ENCODE data around the gene INTS1. TPM values are rescaled to one million over a fixed set of nuclear protein-coding genes. Genes with fewer than 3 reads are reported as not detected.

Gene INTS1
- total RNA-seq, 4 donors from 2014 or later: 50.3 to 134 (median 71.4) TPM

GRCh38 chr7:1457059-1457948 lies 46.9 kb downstream of the INTS1 start:
- peaks cover 36 to 83% (median 72%) of the 10 kb centered on the region in 4 donors for H3K4me1 ChIP-seq
- TF ChIP-seq POLR2AphosphoS5 (IDR thresholded peaks at IDR 0.05) (no peak), EP300 (IDR thresholded peaks at IDR 0.05; ENCODE audit: low read depth) (no peak), POLR2A (IDR thresholded peaks at IDR 0.05) (no peak), CTCF (IDR thresholded peaks at IDR 0.05) (no peak)
- DNase-seq: no peak
- WGBS, 2 donors (ENCODE audit: low coverage in 1 of 2): 23 to 39% methylated on average over 4 to 8 of the region's 18 CpGs
- no peaks in the 10 kb centered on the region for H3K9me3 ChIP-seq
- in situ Hi-C loops (cut with MboI; ENCODE audit: low pct_ligation_motif_present in 1 of 4, low pct_unique_long_range_greater_than_20kb in 1 of 4, low sequenced_read_pairs in 3 of 4): no loop called here
- H3K36me3 ChIP-seq: no peaks in the 10 kb centered on the region
- peak overlapping the region; percentile 87 to 94 (median 92) for H3K27ac ChIP-seq
- intact Hi-C loops (cut with DNase I; ENCODE audit: low total_unique reads): no loop called here
- H3K4me3 ChIP-seq: peak overlapping the region in 3 of 4 donors; percentile 61 to 86 (median 74)
- no peaks in the 10 kb centered on the region for H3K27me3 ChIP-seq

DNA sequence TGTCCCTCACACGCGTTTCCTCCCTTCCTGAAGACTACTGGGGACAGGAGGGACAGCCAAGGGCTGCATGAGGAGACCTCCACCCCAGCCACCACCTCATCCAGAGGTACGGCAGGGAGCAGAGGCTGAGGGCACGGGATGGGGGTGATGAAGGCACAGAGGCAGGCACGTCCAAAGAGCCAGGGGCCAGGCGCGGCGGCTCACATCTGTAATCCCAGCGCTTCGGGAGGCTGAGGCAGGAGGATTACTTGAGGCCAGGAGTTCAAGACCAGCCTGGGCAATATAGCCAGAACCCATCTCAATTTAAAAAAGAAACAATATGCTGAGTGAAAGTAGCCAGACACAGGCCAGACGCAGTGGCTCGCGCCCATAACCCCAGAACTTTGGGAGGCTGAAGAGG lies 48.2 kb downstream of the INTS1 start:
- Histone ChIP-seq H3K9me3 (no peaks in the 10 kb centered on the region), H3K27ac (peak overlapping the region; percentile 83 to 94 (median 90)), H3K36me3 (no peaks in the 10 kb centered on the region), H3K27me3 (no peaks in the 10 kb centered on the region), H3K4me3 (peak overlapping the region in 1 of 4 donors; percentile 33), H3K4me1 (peaks cover 27 to 74% (median 58%) of the 10 kb centered on the region in 4 donors)
- no peak for TF ChIP-seq POLR2A (IDR thresholded peaks at IDR 0.05)
- no peak for TF ChIP-seq CTCF (IDR thresholded peaks at IDR 0.05)
- TF ChIP-seq POLR2AphosphoS5 (IDR thresholded peaks at IDR 0.05): no peak
- TF ChIP-seq EP300 (IDR thresholded peaks at IDR 0.05; ENCODE audit: low read depth): no peak
- 69 to 91% methylated on average over 10 to 13 of the region's 13 CpGs for WGBS, 2 donors (ENCODE audit: low coverage in 1 of 2)
- in situ Hi-C loops (cut with MboI; ENCODE audit: low pct_ligation_motif_present in 1 of 4, low pct_unique_long_range_greater_than_20kb in 1 of 4, low sequenced_read_pairs in 3 of 4): no loop called here
- no peak for DNase-seq
- intact Hi-C loops (cut with DNase I; ENCODE audit: low total_unique reads): no loop called here

DNA sequence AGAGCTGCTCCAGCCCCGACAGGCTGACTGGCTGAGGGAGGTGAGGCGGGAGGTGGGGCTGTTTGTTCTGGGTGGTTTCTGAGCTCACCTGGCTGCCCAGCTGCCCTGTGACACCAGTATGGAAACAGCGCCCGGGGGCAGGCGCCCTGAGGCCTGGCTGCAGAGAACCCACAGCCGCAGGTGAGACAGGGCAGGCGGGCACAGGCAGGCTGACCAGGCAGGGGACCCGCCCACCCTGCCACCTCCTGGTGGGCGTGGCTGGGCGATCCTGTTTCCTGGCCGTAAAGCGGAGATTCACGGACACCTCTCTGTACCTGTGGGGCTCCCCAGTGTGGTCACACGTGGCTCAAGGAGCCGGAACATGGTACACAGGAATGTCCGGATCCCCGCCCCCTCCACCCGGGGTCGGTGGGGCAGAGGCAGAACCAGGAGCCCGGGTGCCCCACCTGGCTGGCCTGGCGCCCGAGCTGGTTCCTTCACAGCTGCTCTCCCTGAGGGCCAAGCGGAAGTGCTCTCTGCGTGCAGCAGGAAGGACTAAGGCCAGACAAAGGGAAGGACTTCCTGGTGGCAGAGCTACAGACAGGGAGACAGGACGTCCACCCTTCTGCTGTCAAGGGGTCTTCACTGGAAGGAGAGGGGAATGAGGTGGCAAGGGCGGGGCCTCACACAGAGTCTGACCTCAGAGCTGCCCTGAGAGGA lies 48.8 kb downstream of the INTS1 start:
- Histone ChIP-seq H3K36me3 (no peaks in the 10 kb centered on the region), H3K4me1 (peaks cover 21 to 71% (median 53%) of the 10 kb centered on the region in 4 donors), H3K4me3 (peak overlapping the region in 1 of 4 donors; percentile 33), H3K27me3 (no peaks in the 10 kb centered on the region), H3K9me3 (no peaks in the 10 kb centered on the region), H3K27ac (peak overlapping the region; percentile 83 to 94 (median 90))
- intact Hi-C loops (cut with DNase I; ENCODE audit: low total_unique reads): no loop called here
- TF ChIP-seq EP300 (IDR thresholded peaks at IDR 0.05; ENCODE audit: low read depth): no peak
- no peak for TF ChIP-seq POLR2A (IDR thresholded peaks at IDR 0.05)
- TF ChIP-seq CTCF (IDR thresholded peaks at IDR 0.05): no peak
- peak; percentile 11 to 52 (median 40) for TF ChIP-seq POLR2AphosphoS5 (IDR thresholded peaks at IDR 0.05)
- in situ Hi-C loops (cut with MboI; ENCODE audit: low pct_ligation_motif_present in 1 of 4, low pct_unique_long_range_greater_than_20kb in 1 of 4, low sequenced_read_pairs in 3 of 4): no loop called here
- 49% methylated on average over 21 of the region's 26 CpGs; no CpG with 5 or more reads in 1 of the 2 donors for WGBS, 2 donors (ENCODE audit: low coverage in 1 of 2)
- DNase-seq: peak; percentile 87

GRCh38 chr7:1454542-1454941 lies 49.6 kb downstream of the INTS1 start:
- TF ChIP-seq POLR2AphosphoS5 (IDR thresholded peaks at IDR 0.05): no peak
- TF ChIP-seq EP300 (IDR thresholded peaks at IDR 0.05; ENCODE audit: low read depth): no peak
- TF ChIP-seq CTCF (IDR thresholded peaks at IDR 0.05): no peak
- no peak for TF ChIP-seq POLR2A (IDR thresholded peaks at IDR 0.05)
- no peak for DNase-seq
- 78% methylated on average over 11 of the region's 14 CpGs; no CpG with 5 or more reads in 1 of the 2 donors for WGBS, 2 donors (ENCODE audit: low coverage in 1 of 2)
- in situ Hi-C loops (cut with MboI; ENCODE audit: low pct_ligation_motif_present in 1 of 4, low pct_unique_long_range_greater_than_20kb in 1 of 4, low sequenced_read_pairs in 3 of 4) (no loop called here), intact Hi-C loops (cut with DNase I; ENCODE audit: low total_unique reads) (no loop called here)
- Histone ChIP-seq H3K4me1 (peaks cover 19 to 73% (median 46%) of the 10 kb centered on the region in 4 donors), H3K9me3 (no peaks in the 10 kb centered on the region), H3K4me3 (peak overlapping the region in 1 of 4 donors; percentile 33), H3K27ac (peak overlapping the region; percentile 83 to 94 (median 90)), H3K36me3 (no peaks in the 10 kb centered on the region), H3K27me3 (no peaks in the 10 kb centered on the region)

Measured in transverse colon (tissue), 4 donors.